GM18498 (cell line): ENCODE results near the gene AP4M1.

Source experiments
- ATAC-seq: cut with Tn5 transposase; IDR thresholded peaks from one replicate; pipeline ENCODE4 v1.9.1; 2021; ENCODE audit warnings: mild to moderate bottlenecking, moderate library complexity; ENCODE audit not compliant: unreplicated experiment

The AP4M1 gene

GRCh38 chr7:100107125-100107737 lies 5.8 kb downstream of the AP4M1 start:
- ATAC-seq = no peak

- ATAC-seq = no peak
Measured at GRCh38 chr7:100107890-100108289, 6.4 kb downstream of the AP4M1 start.

- no peak for ATAC-seq
Measured at GRCh38 chr7:100109521-100110163, 8.2 kb downstream of the AP4M1 start.

GRCh38 chr7:100111156-100111555 lies 9.7 kb downstream of the AP4M1 start:
- no peak for ATAC-seq

- no peak for ATAC-seq
Measured at GRCh38 chr7:100111914-100112313, 10.5 kb downstream of the AP4M1 start.

- no peak for ATAC-seq
Measured at GRCh38 chr7:100115026-100115425, 13.6 kb downstream of the AP4M1 start.

- no peak for ATAC-seq
Measured at GRCh38 chr7:100118388-100119071, 17.1 kb downstream of the AP4M1 start.

GRCh38 chr7:100119072-100119969 lies 17.9 kb downstream of the AP4M1 start, which contains the start of the genes CNPY4 and TAF6:
Gene CNPY4 (plus strand): TSS chr7:100119634. CDS start chr7:100119745, 111 bp downstream.
Gene TAF6 (minus strand): TSS chr7:100119358. CDS start chr7:100114209, 5,149 bp downstream.
- peak; percentile 72 for ATAC-seq

GRCh38 chr7:100119970-100120732 lies 18.7 kb downstream of the AP4M1 start:
- peak; percentile 27 for ATAC-seq

- ATAC-seq = no peak
Measured at GRCh38 chr7:100120733-100121036, 19.2 kb downstream of the AP4M1 start.

GRCh38 chr7:100122067-100122466 lies 20.6 kb downstream of the AP4M1 start:
- ATAC-seq = no peak

- no peak for ATAC-seq
Measured at GRCh38 chr7:100122568-100122967, 21.1 kb downstream of the AP4M1 start.

GRCh38 chr7:100124301-100125230 lies 23.1 kb downstream of the AP4M1 start:
- ATAC-seq = no peak

- peak; percentile 24 for ATAC-seq
Measured at GRCh38 chr7:100126239-100126930, 24.9 kb downstream of the AP4M1 start.

- peak; percentile 69 for ATAC-seq
Measured at GRCh38 chr7:100126931-100127865, 25.8 kb downstream of the AP4M1 start, which contains the start of gene MBLAC1. Gene MBLAC1 (plus strand): TSS chr7:100126967. CDS start chr7:100127396, 429 bp downstream.

GRCh38 chr7:100127866-100128636 lies 26.6 kb downstream of the AP4M1 start:
- ATAC-seq = no peak

- ATAC-seq = no peak
Measured at GRCh38 chr7:100128637-100128963, 27.2 kb downstream of the AP4M1 start.
